DMS53 treated with DMSO at 0.1 percent for 48 hours (cell line): ENCODE measurements around the gene FREY1.
"Not testable (repeated sequence)": the region's sequence is repeated elsewhere in the genome, so short reads cannot be mapped to it uniquely, and the experiment has no call there.

Experiments used
- DNase-seq: peaks from one replicate; lab custom pipeline; 2025; ENCODE audit not compliant: unreplicated experiment; lab: John Stamatoyannopoulos, UW

Gene FREY1

DNA sequence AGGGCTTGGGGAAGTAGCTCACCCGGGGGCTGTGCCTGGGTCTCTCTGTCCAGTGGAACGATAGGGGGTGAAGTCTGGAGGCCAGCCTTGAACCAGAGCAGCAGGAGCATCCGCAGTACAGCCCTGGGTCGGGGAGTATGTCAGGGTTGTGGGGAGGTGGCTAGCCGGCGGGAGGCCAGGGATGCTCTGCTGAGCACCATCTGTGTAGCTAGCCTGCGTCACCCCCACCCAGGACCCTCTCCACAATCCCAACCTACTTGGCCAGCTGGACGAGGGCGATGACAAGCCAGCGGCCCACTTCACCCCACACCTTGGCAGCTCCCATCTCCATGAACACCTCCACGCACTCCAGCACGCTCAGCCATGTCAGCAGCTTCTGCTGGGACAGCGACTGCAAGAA, 8.4 kb upstream of the FREY1 start:
- DNase-seq, result no peak

DNA sequence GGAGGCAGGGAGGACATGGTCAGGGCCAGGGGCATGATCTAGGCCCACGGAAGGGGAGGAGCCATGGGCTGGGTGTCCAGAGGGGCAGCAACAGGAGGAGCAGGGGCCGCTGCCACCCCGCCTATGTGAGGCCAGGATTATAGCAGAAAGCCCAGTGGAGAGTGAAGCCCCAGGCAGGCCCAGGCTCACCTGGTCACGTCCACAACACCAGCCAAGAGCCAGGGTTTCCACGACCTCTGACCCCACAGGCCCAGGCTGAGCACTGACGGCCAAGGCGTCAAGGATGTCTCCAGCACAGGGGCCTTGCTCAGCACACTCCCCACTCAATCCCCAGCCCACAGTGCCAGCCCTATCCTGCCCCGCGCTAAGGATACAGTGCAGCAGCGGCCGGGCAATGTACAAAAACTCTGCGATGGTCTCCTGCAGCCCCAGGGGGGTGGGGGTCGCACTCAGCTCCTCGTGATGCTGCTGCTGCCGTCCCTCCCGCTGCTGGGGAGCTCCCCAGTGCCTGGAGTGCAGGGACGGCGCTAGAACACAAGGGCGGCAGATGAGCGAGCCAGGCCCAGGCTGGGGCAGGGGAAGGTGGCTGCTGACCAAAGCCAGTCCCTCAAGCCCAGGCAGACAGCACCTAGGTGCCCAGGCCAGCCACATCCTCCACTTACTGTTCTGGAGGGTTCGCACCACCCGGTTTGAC, 7.0 kb upstream of the FREY1 start:
- DNase-seq, result no peak

DNA sequence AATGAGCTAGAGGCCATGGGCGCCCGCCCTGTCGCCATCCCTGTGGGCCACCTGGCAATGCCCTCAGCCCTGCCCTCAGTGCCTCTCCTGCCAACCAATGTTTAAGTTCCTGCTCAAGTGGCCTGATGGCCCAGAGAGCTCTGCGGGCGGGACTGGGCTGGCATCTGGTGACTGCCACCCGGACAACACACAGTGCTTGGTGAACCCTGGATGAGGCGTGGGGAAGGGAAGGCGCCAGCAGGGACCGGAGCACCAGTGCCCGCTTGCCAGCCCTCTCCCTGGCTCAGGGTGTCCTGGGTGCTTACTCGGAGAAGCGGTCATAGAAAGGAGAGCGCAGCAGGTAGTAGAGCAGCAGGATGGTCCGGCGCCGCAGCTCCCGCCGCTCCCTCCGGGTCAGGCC, 6.4 kb upstream of the FREY1 start:
- DNase-seq, result no peak

DNA sequence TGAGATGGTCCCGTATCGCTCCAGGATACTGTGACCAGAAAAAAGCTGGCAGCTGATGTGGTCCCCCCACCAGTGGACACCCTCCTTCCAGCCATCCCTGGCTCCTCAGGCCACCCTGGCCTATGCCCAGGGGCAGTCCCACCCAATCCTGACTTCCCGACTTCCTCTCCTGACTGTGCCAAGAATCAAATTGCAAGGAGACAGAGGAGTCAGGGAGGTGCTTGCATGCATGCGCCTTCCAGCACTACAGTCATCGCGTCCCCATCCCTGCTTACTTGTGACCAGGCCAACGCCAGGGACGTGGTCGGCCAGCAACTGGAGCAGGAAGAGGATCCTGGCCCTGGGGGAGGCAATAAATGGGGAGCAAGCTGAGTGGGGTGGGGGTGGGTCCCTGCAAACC, 3.6 kb upstream of the FREY1 start:
- no peak for DNase-seq

DNA sequence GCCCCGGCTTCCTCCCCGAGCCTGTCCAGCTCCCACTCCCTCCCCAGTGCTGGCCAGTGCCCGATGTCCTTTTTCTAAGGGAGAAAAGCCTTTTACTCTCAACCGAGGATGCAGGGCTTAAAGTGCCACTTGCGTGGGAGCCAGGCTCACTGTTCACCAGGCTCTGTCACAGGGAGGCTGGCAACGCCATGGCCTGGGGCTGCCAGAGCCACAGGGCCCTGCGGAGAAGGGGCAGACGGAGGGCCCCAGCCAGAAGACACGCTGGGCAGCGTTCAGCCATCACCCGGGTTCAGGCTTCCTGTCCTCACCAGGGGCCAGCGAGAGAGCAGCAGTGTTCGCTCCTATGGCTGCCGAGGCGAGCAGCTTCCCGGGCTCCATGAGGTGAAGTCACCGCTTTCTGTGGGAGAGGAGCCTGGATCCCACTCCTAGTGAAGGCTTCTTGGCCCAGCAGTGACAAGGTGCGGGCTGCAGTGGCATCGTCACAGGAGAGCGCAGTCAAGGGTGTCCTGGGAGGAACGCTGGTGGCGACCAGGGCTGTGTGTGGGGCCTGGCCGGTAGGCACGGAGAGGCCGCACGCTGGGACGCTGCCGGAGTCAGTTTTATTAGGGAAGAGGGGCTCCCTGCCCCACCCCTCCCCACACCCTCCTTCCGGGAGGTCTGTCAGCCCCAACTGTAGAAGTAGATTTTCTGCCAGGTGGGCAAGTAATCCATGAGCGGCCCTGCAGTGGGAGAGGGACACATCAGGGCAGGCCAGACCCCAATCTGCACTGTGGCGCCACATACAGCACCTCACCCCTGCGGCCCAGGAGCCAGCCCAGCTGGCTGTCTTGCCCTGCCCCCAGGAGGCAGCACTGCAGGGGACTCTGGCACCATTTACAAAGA, 2.8 kb upstream of the FREY1 start:
- no peak for DNase-seq

DNA sequence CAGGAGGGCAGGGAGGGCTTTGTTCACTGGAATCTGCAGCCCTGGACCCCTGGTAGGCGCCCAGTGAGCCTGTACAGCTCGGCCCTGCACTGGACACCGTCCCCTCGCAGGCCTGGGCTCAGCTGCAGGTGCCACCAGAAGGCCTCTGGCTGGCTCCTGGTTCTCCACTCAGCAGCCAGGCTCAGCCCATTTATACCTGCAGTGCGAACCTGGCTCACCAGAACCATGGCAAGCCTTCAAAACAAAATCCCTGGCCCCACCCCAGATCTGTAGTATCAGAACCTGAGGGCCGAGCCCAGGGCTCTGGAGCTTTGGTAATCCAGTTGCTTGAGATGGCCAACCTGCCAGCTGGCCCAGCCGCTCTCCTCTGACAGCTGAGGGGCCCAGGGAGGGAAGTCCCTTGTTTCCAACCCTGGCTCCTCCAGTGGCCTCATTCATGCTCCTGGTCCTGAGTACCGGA, 870 bp upstream of the FREY1 start:
- no peak for DNase-seq

DNA sequence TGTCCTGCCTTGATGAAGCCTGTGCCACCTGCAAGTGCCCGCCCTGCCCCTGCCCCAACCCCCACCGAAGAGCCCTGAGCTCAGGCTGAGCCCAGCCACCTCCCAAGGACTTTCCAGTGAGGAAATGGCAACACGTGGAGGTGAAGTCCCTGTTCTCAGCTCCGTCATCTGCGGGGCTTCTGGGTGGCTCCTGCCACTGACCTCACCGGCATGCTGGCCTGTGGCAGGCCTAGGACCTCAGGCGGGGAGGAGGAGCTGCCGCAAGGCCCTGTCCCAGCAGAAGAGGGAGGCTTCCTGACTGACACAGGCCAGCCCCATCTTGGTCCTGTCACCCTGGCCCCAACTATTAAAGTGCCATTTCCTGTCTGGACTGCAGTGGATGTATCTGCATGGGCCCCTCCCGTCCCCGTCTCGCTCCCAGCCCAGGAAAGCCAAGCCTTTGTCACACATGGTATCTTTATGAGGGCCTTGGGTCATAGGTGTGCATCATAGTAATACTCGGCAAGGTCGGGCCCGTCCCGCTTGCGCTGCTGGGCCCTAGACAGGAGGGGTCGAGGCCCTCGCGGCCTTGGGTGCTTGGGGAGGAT, 882 bp downstream of the FREY1 start:
- no peak for DNase-seq

DNA sequence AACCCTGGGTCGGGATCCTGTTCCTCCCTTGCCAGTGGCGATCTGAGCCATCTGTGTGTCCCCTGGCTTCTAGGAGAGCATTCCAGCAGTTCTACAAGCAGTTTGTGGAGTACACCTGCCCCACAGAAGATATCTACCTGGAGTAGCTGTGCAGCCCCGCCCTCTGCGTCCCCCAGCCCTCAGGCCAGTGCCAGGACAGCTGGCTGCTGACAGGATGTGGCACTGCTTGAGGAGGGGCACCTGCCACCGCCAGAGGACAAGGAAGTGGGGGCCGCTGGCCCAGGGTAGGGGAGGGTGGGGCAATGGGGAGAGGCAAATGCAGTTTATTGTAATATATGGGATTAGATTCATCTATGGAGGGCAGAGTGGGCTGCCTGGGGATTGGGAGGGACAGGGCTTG, 1.5 kb downstream of the FREY1 start:
- not testable (repeated sequence) for DNase-seq

DNA sequence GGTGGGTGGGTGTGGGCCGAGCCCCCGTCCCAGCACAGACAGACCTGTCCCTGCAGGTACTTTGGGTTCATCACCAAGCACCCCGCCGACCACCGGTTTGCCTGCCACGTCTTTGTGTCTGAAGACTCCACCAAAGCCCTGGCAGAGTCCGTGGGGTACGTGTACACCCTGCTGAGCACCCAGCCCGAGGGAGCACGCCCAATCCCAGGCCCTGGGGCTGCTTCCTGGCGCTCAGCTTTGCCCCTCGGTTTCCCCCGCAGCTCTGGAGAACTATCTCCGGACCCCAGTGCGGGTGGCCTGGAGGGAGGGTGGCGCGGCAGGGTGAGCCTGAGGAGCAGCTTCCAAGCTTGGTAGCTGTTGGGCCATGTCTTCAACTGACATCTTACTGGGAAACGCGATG, 2.0 kb downstream of the FREY1 start:
- no peak for DNase-seq

DNA sequence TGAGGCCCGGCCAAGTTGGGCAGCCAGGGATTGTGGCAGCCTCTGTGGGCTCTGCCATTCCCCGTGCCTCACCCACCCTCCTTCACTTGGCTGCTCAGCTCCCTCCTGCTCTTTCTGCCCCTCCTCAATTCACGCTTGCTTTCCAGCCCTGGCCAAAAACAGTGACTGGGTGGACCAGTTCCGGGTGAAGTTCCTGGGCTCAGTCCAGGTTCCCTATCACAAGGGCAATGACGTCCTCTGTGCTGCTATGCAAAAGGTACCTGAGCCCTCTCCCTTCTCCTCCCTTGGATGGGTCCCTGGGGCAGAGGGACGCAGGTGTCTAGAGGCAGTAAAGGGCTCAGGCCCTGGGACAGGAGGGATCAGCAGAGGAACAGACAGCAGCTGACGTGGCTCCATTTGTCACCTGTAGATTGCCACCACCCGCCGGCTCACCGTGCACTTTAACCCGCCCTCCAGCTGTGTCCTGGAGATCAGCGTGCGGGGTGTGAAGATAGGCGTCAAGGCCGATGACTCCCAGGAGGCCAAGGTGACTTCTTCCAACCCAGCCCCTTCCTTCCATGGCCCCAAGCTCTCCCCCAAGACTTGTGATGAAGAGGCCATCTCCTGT, 2.7 kb downstream of the FREY1 start:
- DNase-seq, result no peak

DNA sequence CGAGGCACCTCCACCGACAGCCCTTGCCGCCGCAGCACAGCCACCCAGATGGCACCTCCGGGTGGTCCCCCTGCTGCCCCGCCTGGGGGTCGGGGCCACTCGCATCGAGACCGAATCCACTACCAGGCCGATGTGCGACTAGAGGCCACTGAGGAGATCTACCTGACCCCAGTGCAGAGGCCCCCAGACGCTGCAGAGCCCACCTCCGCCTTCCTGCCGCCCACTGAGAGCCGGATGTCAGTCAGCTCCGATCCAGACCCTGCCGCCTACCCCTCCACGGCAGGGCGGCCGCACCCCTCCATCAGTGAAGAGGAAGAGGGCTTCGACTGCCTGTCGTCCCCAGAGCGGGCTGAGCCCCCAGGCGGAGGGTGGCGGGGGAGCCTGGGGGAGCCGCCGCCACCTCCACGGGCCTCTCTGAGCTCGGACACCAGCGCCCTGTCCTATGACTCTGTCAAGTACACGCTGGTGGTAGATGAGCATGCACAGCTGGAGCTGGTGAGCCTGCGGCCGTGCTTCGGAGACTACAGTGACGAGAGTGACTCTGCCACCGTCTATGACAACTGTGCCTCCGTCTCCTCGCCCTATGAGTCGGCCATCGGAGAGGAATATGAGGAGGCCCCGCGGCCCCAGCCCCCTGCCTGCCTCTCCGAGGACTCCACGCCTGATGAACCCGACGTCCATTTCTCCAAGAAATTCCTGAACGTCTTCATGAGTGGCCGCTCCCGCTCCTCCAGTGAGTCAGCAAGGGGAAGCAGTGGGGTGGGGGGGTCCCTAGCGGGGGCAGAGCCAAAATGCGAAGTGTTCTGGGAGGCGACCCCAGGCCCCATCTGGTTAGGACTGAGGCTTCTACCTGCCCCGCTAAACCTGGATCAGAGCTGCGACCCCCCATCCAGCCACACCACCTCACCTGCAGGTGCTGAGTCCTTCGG, 4.4 kb downstream of the FREY1 start:
- DNase-seq, result no peak

DNA sequence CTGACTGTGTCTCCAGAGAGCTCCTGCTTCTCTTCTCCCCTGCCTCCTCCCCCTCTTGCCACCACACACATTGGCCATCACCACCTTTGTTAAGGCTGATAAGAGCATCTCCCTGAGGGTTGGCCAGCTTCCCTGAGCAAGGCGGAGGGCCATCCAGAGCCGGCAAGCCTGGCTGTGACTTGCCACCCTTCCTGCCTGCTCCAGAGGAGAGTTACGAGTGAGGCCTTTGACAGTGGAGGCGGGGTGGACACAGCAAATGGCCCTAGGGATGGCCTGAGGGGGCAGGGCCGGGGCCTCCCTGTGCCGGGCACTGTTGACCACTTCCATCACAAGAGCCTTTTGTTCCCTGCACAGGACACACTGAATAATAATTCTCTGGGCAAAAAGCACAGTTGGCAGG, 5.4 kb downstream of the FREY1 start:
- DNase-seq, result no peak

DNA sequence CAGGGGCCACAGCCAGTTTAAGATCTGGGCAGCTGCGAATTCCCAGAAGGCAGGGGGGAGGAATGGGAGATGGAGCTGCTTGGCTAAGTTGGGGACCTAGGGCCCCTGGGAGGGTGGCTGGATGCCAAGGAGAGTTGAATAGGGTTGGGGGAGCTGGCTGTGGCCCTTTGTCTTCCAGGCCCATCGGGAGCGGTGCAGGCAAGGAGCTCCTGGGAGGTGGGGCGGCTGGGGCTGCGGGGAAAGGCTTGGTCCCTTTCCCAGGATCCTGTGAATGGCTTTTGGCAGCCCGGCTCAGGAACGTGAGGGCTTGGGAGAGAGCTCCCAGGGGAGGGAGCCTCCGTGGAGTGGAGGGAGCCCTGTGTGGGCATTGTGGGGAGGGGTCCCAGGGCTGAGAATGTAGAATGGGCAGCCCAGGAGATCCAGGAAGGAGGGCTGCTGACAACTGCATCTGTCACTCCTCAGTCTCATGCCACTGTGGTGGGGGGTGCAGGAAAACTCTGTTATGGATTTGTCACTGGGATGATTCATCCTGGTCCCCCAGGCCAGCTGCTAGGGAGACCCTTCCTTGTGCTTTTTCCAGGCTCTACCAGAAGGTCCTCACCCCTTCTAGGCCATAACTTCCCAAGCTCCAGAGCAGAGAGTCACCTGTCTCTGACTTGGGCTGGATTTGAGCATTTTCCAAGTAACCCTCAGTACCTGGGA, 6.0 kb downstream of the FREY1 start:
- DNase-seq, result no peak

DNA sequence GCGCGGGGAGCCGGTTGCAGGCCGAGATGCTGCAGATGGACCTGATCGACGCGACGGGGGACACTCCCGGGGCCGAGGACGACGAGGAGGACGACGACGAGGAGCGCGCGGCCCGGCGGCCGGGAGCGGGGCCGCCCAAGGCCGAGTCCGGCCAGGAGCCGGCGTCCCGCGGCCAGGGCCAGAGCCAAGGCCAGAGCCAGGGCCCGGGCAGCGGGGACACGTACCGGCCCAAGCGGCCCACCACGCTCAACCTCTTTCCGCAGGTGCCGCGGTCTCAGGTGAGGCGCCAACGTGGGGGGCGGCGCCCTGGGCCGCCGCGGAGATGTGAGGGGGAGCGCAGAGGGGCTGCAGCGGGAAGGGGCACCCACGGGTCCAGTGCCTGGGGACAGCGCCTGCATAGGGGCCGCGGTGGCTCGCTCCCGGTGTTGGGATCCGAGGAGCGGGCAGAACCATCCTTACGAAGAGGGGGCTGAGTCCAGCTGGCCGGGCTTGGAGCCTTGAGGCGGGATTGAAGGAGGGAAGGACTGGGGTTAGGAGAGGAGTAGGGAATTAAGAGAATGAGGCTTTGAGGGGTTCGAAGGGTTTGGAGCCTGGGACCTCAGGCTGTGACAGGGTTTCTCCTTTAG, 6.8 kb downstream of the FREY1 start:
- not testable (repeated sequence) for DNase-seq

DNA sequence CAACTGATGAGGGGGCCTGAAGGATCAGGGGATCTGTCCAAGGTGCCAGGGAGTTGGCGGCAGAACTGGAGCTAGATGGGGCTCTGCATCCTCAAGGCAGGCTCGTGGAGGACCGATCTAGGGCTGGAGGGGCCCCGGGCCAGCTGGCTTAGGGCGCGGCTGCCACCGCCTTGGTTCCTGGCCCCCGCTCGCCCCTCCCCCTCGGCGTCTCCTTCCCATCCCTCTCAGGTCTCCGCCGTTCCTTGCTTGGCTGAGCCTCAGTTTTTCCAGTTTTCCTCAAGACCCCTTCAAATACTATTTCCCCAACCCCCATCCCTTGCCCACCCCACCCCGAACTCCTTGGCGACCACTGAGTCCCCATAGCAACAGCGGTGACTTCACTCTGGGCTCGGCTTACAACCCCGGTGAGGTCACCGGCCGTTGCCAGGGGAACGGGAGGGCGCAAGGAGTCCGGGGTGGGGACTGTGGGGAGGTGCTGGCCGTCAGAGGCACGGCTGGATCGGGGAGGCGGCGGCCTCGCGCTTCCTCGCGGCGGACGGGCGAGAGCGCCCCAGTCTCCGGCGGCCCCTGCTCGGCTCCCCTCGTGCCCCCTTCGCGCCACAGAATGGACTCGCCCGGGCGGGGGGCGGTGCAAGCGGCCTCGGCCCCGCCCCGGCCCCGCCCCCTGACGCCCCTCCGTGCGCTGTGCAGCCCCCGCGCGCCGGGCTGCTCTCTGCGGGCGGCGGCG, 7.5 kb downstream of the FREY1 start:
- peak; percentile 37 for DNase-seq

DNA sequence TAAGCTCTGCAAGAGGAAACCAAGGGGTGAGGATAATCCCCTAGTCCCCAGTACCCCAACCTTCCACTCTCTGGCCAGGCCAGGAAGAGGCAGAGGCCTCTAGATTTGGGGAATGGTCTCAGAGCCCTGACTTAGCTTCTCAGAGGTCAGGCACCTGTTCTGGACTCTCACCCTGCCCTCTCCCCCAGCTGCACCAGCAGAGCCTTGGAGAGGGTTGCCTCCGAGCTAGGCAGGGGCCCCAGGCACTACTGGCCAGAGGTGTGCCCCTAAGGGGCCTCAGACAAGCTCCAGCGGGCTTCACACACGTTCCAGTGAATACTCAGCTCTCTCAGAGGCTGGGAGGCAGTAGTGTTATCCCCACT, 8.0 kb downstream of the FREY1 start:
- no peak for DNase-seq

DNA sequence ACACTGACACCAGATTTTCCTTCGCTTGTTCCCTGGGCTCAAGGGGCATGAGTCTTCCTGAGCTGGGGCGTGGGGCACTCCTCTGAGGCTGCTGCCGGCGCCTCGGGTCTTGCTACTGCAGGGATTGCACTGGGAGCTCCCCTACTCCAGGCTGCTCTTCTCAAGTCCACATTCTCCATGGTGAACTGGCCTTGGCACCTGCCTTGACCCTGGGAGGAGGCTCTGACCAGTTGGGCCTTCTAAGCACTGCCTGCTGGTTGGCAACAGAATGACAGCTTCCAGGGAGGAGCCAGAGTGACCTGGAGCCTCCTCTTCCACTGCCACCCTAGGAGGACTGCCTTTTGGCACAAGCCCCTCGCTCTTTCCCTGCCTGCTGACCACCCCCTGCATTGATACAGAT, 9.5 kb downstream of the FREY1 start:
- no peak for DNase-seq

DNA sequence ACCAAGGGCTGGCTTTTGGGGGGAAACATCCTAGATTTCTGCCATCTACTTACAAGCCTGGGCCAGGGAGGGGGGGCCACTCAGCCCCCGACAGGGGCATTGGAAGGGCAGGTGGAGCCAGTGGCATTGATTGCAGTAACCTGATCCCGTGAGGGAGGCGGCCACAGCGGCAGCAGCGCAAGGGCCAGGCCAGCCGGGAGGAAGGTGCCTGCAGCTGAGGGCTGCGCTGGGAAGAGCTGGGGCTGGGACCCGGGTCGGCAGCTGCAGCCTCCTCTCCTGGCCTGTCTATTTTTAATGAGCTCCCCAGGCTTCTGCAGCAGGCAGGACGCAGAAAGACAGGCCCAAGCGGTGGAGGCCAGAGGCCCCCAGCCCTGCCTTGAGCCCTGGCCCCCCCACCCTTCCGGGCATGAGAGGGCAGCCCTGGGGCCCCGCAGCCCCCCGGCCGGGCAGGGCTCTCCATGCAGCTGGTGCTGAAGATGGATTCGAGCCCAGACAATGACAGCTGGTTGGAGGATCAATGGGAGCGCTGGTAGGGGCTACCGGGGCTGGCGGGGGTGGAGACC, 10.6 kb downstream of the FREY1 start:
- peak; percentile 53 for DNase-seq
